NB4 (cell line): ENCODE data around the gene SULT1A4.
"Not testable (repeated sequence)": the region's sequence is repeated elsewhere in the genome, so short reads cannot be mapped to it uniquely, and the experiment has no call there.

ENCODE experiments used
- CTCF ChIP-seq: IDR thresholded peaks from one replicate; pipeline ENCODE4 v1.5.1; 2012; ENCODE audit warnings: low read depth, low read length
- POLR2A ChIP-seq: IDR thresholded peaks from 2 replicates; pipeline ENCODE4 v1.6.1; 2011; ENCODE audit warnings: mild to moderate bottlenecking; ENCODE audit not compliant: insufficient read length; ENCODE audit errors: extremely low read depth

- TF ChIP-seq POLR2A, CTCF: not testable (repeated sequence)
Observed at GRCh38 chr16:29465985-29466824, 6.5 kb downstream of the SULT1A4 start.
